Stromal cell of bone marrow (primary cell): ENCODE results near the gene NRP2.

Experiments
- DNase-seq: peaks from one replicate; pipeline ENCODE4 v3.0.0-alpha.2; 2012; ENCODE audit warnings: low read depth

NRP2 gene

GRCh38 chr2:205733648-205734047 lies 51.3 kb downstream of the NRP2 start:
- no peak for DNase-seq

- DNase-seq = peak; percentile 51
These were observed 52.2 kb downstream of the NRP2 start for GRCh38 chr2:205734436-205735037.

- DNase-seq = no peak
These were observed 56.0 kb downstream of the NRP2 start for GRCh38 chr2:205738117-205738968.

GRCh38 chr2:205739620-205740019 lies 57.3 kb downstream of the NRP2 start:
- no peak for DNase-seq

- DNase-seq = no peak
These were observed 58.1 kb downstream of the NRP2 start for GRCh38 chr2:205740381-205740780.

- no peak for DNase-seq
These were observed 59.1 kb downstream of the NRP2 start for GRCh38 chr2:205741256-205741978.

GRCh38 chr2:205743137-205743536 lies 60.8 kb downstream of the NRP2 start:
- no peak for DNase-seq

- no peak for DNase-seq
These were observed 61.8 kb downstream of the NRP2 start for GRCh38 chr2:205744074-205744591.

GRCh38 chr2:205745661-205746419 lies 63.5 kb downstream of the NRP2 start:
- no peak for DNase-seq

GRCh38 chr2:205746420-205746785 lies 64.1 kb downstream of the NRP2 start:
- no peak for DNase-seq

- no peak for DNase-seq
These were observed 65.6 kb downstream of the NRP2 start for GRCh38 chr2:205747829-205748386.

GRCh38 chr2:205748639-205749038 lies 66.3 kb downstream of the NRP2 start:
- no peak for DNase-seq

- DNase-seq = no peak
These were observed 66.8 kb downstream of the NRP2 start for GRCh38 chr2:205749078-205749477.

- no peak for DNase-seq
These were observed 68.5 kb downstream of the NRP2 start for GRCh38 chr2:205750797-205751196.

GRCh38 chr2:205751569-205752031 lies 69.3 kb downstream of the NRP2 start:
- peak; percentile 38 for DNase-seq

- no peak for DNase-seq
These were observed 70.1 kb downstream of the NRP2 start for GRCh38 chr2:205752296-205752820.

- DNase-seq = peak; percentile 79
These were observed 70.6 kb downstream of the NRP2 start for GRCh38 chr2:205752924-205753323.

GRCh38 chr2:205754285-205754923 lies 72.1 kb downstream of the NRP2 start:
- no peak for DNase-seq

GRCh38 chr2:205754924-205755321 lies 72.6 kb downstream of the NRP2 start:
- DNase-seq = peak; percentile 43

- peak; percentile 31 for DNase-seq
These were observed 73.6 kb downstream of the NRP2 start for GRCh38 chr2:205755923-205756322.

- no peak for DNase-seq
These were observed 75.0 kb downstream of the NRP2 start for GRCh38 chr2:205757271-205757670.
